Measurements from ENCODE around the gene VMP1.
A peak's percentile ranks its signal among the peaks of the same experiment; 100 is the strongest.

Gene VMP1

GRCh38 chr17:59707149-59707970, at the start of gene VMP1, which contains the start of gene PTRH2:
VMP1 (plus strand) TSS chr17:59707654; CDS start chr17:59731447, 23,793 bp downstream.
PTRH2 (minus strand) TSS chr17:59707430; CDS start chr17:59697978, 9,452 bp downstream.
- TF ChIP-seq POLR2A (IDR thresholded peaks at IDR 0.05; ENCODE audit: low read depth, low read length): peak; percentile 76
- FAIRE-seq: peak; percentile 86
- peak; percentile 87 for DNase-seq (ENCODE audit: insufficient read length, low spot score)

- no peak for DNase-seq (ENCODE audit: insufficient read length, low spot score)
- no peak for TF ChIP-seq POLR2A (IDR thresholded peaks at IDR 0.05; ENCODE audit: low read depth, low read length)
- peak; percentile 70 for FAIRE-seq
Measured at GRCh38 chr17:59666235-59666634, 41.2 kb upstream of the VMP1 start.

GRCh38 chr17:59668816-59669215, 38.6 kb upstream of the VMP1 start:
- FAIRE-seq (peak; percentile 99), DNase-seq (ENCODE audit: insufficient read length, low spot score) (peak; percentile 17)

GRCh38 chr17:59669411-59669810, 38.0 kb upstream of the VMP1 start:
- FAIRE-seq: peak; percentile 61
- TF ChIP-seq POLR2A (IDR thresholded peaks at IDR 0.05; ENCODE audit: low read depth, low read length): no peak
- DNase-seq (ENCODE audit: insufficient read length, low spot score): no peak

More at GRCh38 chr17:59668816-59669215, 38.6 kb upstream of the VMP1 start:
- no peak for TF ChIP-seq POLR2A (IDR thresholded peaks at IDR 0.05; ENCODE audit: low read depth, low read length)

- FAIRE-seq: peak; percentile 57
- no peak for TF ChIP-seq POLR2A (IDR thresholded peaks at IDR 0.05; ENCODE audit: low read depth, low read length)
- no peak for DNase-seq (ENCODE audit: insufficient read length, low spot score)
Measured at GRCh38 chr17:59669944-59670343, 37.5 kb upstream of the VMP1 start.

GRCh38 chr17:59671386-59671785, 36.1 kb upstream of the VMP1 start:
- no peak for DNase-seq (ENCODE audit: insufficient read length, low spot score)
- TF ChIP-seq POLR2A (IDR thresholded peaks at IDR 0.05; ENCODE audit: low read depth, low read length): no peak

GRCh38 chr17:59675231-59675630, 32.2 kb upstream of the VMP1 start:
- DNase-seq (ENCODE audit: insufficient read length, low spot score): no peak
- TF ChIP-seq POLR2A (IDR thresholded peaks at IDR 0.05; ENCODE audit: low read depth, low read length): no peak
- FAIRE-seq: no peak

More at GRCh38 chr17:59671386-59671785, 36.1 kb upstream of the VMP1 start:
- peak; percentile 96 for FAIRE-seq

GRCh38 chr17:59676716-59677115, 30.7 kb upstream of the VMP1 start:
- no peak for TF ChIP-seq POLR2A (IDR thresholded peaks at IDR 0.05; ENCODE audit: low read depth, low read length)
- DNase-seq (ENCODE audit: insufficient read length, low spot score) (no peak), FAIRE-seq (peak; percentile 41)

- FAIRE-seq (peak; percentile 55), DNase-seq (ENCODE audit: insufficient read length, low spot score) (no peak)
- TF ChIP-seq POLR2A (IDR thresholded peaks at IDR 0.05; ENCODE audit: low read depth, low read length): no peak
Measured at GRCh38 chr17:59678918-59679317, 28.5 kb upstream of the VMP1 start.

GRCh38 chr17:59680314-59680713, 27.1 kb upstream of the VMP1 start:
- no peak for TF ChIP-seq POLR2A (IDR thresholded peaks at IDR 0.05; ENCODE audit: low read depth, low read length)
- no peak for DNase-seq (ENCODE audit: insufficient read length, low spot score)
- no peak for FAIRE-seq

- peak; percentile 86 for FAIRE-seq
- TF ChIP-seq POLR2A (IDR thresholded peaks at IDR 0.05; ENCODE audit: low read depth, low read length): no peak
- DNase-seq (ENCODE audit: insufficient read length, low spot score): no peak
Measured at GRCh38 chr17:59683283-59683682, 24.2 kb upstream of the VMP1 start.

GRCh38 chr17:59684967-59685366, 22.5 kb upstream of the VMP1 start:
- DNase-seq (ENCODE audit: insufficient read length, low spot score) (no peak), FAIRE-seq (no peak)
- no peak for TF ChIP-seq POLR2A (IDR thresholded peaks at IDR 0.05; ENCODE audit: low read depth, low read length)

- FAIRE-seq: peak; percentile 89
- no peak for TF ChIP-seq POLR2A (IDR thresholded peaks at IDR 0.05; ENCODE audit: low read depth, low read length)
- DNase-seq (ENCODE audit: insufficient read length, low spot score): no peak
Measured at GRCh38 chr17:59688008-59688407, 19.4 kb upstream of the VMP1 start.

- no peak for DNase-seq (ENCODE audit: insufficient read length, low spot score)
- no peak for FAIRE-seq
- no peak for TF ChIP-seq POLR2A (IDR thresholded peaks at IDR 0.05; ENCODE audit: low read depth, low read length)
Measured at GRCh38 chr17:59688496-59688895, 19.0 kb upstream of the VMP1 start.

GRCh38 chr17:59693582-59693981, 13.9 kb upstream of the VMP1 start:
- TF ChIP-seq POLR2A (IDR thresholded peaks at IDR 0.05; ENCODE audit: low read depth, low read length): no peak
- DNase-seq (ENCODE audit: insufficient read length, low spot score) (no peak), FAIRE-seq (no peak)
